Measurements from ENCODE around the gene TBL3.

Gene TBL3

DNA sequence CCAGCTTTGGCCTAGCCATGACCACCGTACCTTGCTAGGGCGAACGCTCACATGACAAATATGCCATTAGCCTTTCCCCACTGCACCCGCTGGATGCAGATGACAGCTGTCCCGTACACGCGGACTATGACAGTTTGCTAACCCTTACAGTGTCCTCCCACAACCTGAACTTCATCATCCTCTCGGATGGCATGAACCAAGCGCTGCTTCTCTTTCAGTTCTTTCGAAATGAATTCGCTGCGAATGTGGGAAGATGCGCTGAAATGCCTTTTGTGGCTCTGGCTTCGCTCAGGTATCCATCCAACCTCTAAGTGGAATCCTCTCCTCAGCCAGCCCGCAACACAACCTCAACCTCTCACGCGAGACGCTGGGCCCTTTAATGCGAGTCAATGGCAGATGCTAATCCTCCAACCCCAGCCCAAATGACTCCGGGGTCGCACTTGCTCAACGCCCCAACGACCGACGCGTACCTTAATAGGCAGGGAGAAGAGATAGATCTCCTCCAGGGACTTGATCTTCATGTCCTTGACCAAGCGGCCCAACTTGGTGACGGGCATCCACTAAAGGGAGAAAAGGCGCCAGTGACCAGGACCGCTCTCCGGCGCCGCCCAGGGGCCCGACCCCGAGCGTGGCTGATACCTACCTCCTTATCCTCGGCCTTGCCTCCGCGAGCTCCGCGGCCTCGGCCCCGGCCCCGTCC is 7.9 kb upstream of the TBL3 start:
- ChIA-PET POLR2A (interaction anchor here (0.7 to 4.6 kb wide), 56 partner anchors 8 to 261 kb away, joined by 3 to 95 read pairs (median 6); partner anchors contain the start of genes FAHD1, GFER, HAGH and MAPK8IP3), CTCF (interaction anchor here (1.4 kb wide), 1 partner anchor 23 kb away, joined by 7 read pairs; no protein-coding TSS in a partner anchor)
- no peak for DNase-seq (ENCODE audit: extremely low spot score)
- TF ChIP-seq L3MBTL2 (conservative IDR thresholded peaks at IDR 0.05) (no peak), BHLHE40 (IDR thresholded peaks at IDR 0.05; ENCODE audit: borderline replicate concordance) (no peak), LEF1 (IDR thresholded peaks at IDR 0.05; ENCODE audit: borderline replicate concordance) (no peak), TARDBP (IDR thresholded peaks at IDR 0.05) (no peak), FOXA1 (IDR thresholded peaks at IDR 0.05) (no peak)

DNA sequence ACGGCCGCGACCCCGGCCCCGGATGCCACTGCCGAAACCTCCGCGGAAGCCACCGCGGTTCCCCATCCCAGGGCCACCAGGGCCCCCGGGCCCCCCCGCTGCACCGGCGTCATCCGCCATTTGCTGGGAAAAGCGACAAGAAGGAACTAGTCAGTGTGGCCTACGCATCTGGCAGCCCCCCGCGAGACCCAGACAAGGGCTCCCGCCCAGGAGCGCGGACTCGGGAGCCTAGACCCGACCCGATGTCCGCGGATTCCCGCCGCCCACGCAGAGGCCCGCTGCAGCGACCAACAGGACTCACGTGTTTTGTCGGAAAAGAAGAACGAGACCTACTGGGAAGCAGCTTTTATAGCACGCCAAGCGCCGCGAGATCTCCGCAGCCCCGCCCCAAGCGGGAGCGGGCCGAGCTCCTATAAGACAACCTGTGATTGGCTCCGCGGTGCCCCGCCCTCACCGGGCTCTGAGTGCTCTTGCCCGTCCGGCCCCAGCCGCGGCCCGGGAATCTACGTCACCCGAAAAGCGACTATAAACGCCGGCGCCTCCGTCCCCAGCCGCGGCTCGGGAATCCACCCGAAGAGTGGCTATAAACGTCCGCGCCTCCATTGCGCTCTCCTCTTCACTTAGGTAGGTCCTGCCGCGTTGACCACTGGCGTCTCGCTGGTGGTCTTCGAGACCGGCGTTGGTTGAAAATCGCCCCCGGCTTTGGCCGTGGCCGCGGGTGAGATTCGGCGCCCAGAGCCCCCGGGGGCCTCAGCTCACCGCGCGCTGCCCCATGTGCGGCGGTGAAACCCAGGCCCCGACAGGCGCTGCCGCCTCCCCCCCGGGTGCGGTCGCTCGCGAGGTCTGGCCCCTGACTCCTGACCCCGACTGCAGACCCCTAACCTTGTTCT is 7.1 kb upstream of the TBL3 start, which contains the start of gene RPS2:
Gene RPS2, minus strand, starts transcription at position 321 of the 890 bp plus-strand sequence. Its CDS starts 201 bp downstream, at position 120.
- DNase-seq (ENCODE audit: extremely low spot score) = peak; percentile 100
- CTCF ChIA-PET = interaction anchor here (1.4 kb wide), 1 partner anchor 24 kb away, joined by 7 read pairs; no protein-coding TSS in a partner anchor
- TF ChIP-seq SUZ12 (IDR thresholded peaks at IDR 0.05) (no peak), CTBP1 (IDR thresholded peaks at IDR 0.05; ENCODE audit: borderline replicate concordance) (peak; percentile 29; the same call in 1 of the 2 replicates), ZNF384 (IDR thresholded peaks at IDR 0.05) (no peak), FOXK2 (IDR thresholded peaks at IDR 0.05) (no peak), L3MBTL2 (conservative IDR thresholded peaks at IDR 0.05) (peak; percentile 60), FOXA1 (IDR thresholded peaks at IDR 0.05) (no peak), ARNT (IDR thresholded peaks at IDR 0.05) (peak; percentile 52), NFRKB (IDR thresholded peaks at IDR 0.05) (peak; percentile 73), BHLHE40 (IDR thresholded peaks at IDR 0.05; ENCODE audit: borderline replicate concordance) (no peak), ELF4 (IDR thresholded peaks at IDR 0.05) (peak; percentile 98), TARDBP (IDR thresholded peaks at IDR 0.05) (no peak), SP1 (IDR thresholded peaks at IDR 0.05) (no peak), LEF1 (IDR thresholded peaks at IDR 0.05; ENCODE audit: borderline replicate concordance) (no peak), FOXM1 (IDR thresholded peaks at IDR 0.05; ENCODE audit: borderline replicate concordance) (peak; percentile 87; the same call in 1 of the 2 replicates), HDGF (IDR thresholded peaks at IDR 0.05; ENCODE audit: borderline replicate concordance) (no peak)
- TF ChIP-seq, protein P1, sequence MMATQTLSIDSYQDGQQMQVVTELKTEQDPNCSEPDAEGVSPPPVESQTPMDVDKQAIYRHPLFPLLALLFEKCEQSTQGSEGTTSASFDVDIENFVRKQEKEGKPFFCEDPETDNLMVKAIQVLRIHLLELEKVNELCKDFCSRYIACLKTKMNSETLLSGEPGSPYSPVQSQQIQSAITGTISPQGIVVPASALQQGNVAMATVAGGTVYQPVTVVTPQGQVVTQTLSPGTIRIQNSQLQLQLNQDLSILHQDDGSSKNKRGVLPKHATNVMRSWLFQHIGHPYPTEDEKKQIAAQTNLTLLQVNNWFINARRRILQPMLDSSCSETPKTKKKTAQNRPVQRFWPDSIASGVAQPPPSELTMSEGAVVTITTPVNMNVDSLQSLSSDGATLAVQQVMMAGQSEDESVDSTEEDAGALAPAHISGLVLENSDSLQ (IDR thresholded peaks at IDR 0.05) = no peak
- POLR2A ChIA-PET = interaction anchor here (0.6 to 4.6 kb wide), 74 partner anchors 9 to 267 kb away, joined by 3 to 95 read pairs (median 5); partner anchors contain the start of genes FAHD1, GFER, HAGH and MAPK8IP3

DNA sequence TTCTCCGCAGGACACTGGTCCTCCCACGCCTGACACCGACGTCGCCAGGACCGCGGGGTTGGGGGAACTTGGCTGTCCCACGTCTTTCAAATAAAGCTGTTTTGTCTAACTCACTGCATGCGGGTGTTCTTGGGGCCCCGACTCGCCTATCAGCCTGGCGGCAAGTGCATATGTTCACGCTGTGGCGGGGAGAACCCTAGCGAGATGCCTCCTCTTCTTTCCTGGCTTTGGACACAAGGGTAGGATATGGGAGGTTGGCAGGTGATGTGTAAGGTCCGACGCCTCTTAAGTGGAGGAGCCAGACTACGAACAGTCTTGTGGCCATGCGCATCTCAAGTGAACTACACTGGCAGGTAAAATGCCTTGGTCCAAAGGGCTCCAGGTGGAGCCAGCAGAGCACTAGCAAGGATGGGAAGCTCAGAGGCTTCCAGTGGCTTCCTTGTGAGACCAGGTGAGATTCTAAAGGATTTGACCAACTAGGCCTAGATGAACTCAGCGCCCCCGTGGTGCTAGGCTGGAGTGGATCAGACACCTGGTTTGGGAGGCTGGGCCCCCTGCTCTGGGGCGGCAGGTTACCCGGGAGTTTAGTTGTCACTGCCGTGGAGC is 6.4 kb upstream of the TBL3 start:
- no peak for DNase-seq (ENCODE audit: extremely low spot score)
- TF ChIP-seq NFRKB (IDR thresholded peaks at IDR 0.05) (no peak), FOXA1 (IDR thresholded peaks at IDR 0.05) (no peak), SP1 (IDR thresholded peaks at IDR 0.05) (no peak), FOXM1 (IDR thresholded peaks at IDR 0.05; ENCODE audit: borderline replicate concordance) (no peak), BHLHE40 (IDR thresholded peaks at IDR 0.05; ENCODE audit: borderline replicate concordance) (no peak), ZNF384 (IDR thresholded peaks at IDR 0.05) (no peak), HDGF (IDR thresholded peaks at IDR 0.05; ENCODE audit: borderline replicate concordance) (no peak), SUZ12 (IDR thresholded peaks at IDR 0.05) (no peak), ELF4 (IDR thresholded peaks at IDR 0.05) (no peak), L3MBTL2 (conservative IDR thresholded peaks at IDR 0.05) (no peak), CTBP1 (IDR thresholded peaks at IDR 0.05; ENCODE audit: borderline replicate concordance) (no peak), ARNT (IDR thresholded peaks at IDR 0.05) (no peak), LEF1 (IDR thresholded peaks at IDR 0.05; ENCODE audit: borderline replicate concordance) (no peak), FOXK2 (IDR thresholded peaks at IDR 0.05) (no peak), TARDBP (IDR thresholded peaks at IDR 0.05) (no peak)
- TF ChIP-seq, protein P1 (IDR thresholded peaks at IDR 0.05) = no peak
- POLR2A ChIA-PET = interaction anchor here (0.6 to 4.6 kb wide), 59 partner anchors 9 to 266 kb away, joined by 3 to 95 read pairs (median 6); partner anchors contain the start of genes FAHD1, GFER, HAGH and MAPK8IP3
- CTCF ChIA-PET = interaction anchor here (0.7 to 1.4 kb wide), 2 partner anchors 24 to 120 kb away, joined by 4 to 7 read pairs; no protein-coding TSS in a partner anchor

DNA sequence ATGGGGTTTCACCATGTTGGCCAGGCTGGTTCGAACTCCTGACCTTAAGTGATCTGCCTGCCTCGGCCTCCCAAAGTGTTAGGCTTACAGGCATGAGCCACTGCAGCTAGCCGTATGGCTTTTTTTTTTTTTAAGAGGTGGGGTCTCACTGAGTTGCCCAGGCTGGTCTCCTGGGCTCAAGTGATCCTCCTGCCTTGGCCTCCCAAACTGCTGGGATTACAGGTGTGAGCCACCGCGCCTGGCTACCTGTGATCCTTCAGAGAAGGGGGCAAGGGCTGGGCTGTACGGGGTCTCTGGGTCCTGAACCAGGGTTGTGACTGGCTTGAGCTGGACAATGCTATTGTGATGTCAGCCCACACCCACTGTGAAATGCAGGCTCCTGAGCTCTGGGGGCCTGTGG is 5.4 kb upstream of the TBL3 start, which contains the start of gene RNF151:
Gene RNF151, plus strand, starts transcription at position 397 of the 400 bp plus-strand sequence. CDS start 26 bp downstream, outside the sequence.
- CTCF ChIA-PET = interaction anchor here (0.7 kb wide), 1 partner anchor 121 kb away, joined by 4 read pairs; no protein-coding TSS in a partner anchor

More for the DNA sequence above, 5.4 kb upstream of the TBL3 start, which contains the start of gene RNF151:
- POLR2A ChIA-PET = interaction anchor here (0.9 to 4.6 kb wide), 6 partner anchors 11 to 189 kb away, joined by 3 to 95 read pairs (median 30); partner anchors contain the start of genes GFER, MSRB1, NOXO1 and TRAF7
- no peak for TF ChIP-seq ELF4 (IDR thresholded peaks at IDR 0.05)
- TF ChIP-seq, protein P1 (IDR thresholded peaks at IDR 0.05) = no peak
- DNase-seq (ENCODE audit: extremely low spot score) = no peak

All from HEK293T (cell line).